Adipocyte (in vitro differentiated cells): ENCODE results near the gene SAAL1.

ENCODE experiments used
- DNase-seq: peaks from one replicate; pipeline ENCODE4 v3.0.0-alpha.2; 2015; ENCODE audit warnings: low read depth
- H3K27me3 ChIP-seq: replicated peaks from 2 replicates; pipeline ENCODE4 v1.7.0; 2013; ENCODE audit warnings: mild to moderate bottlenecking, low read length, moderate library complexity; ENCODE audit not compliant: control insufficient read depth, insufficient read depth
- H3K36me3 ChIP-seq: 2 replicates; pipeline ENCODE4 v1.7.0; 2013; ENCODE audit warnings: low read length, mild to moderate bottlenecking, moderate library complexity; ENCODE audit not compliant: control insufficient read depth, insufficient read depth, severe bottlenecking
- H3K4me1 ChIP-seq: 2 replicates; pipeline ENCODE4 v1.7.0; 2013; ENCODE audit warnings: mild to moderate bottlenecking, low read length, moderate library complexity; ENCODE audit not compliant: control insufficient read depth, insufficient read depth
- H3K4me3 ChIP-seq: 2 replicates; pipeline ENCODE4 v1.7.0; 2013; ENCODE audit warnings: mild to moderate bottlenecking, low read length, moderate library complexity
- H3K9ac ChIP-seq: 2 replicates; pipeline ENCODE4 v1.7.0; 2013; ENCODE audit warnings: mild to moderate bottlenecking, low read length, moderate library complexity
- H3K9me3 ChIP-seq: 2 replicates; pipeline ENCODE4 v1.7.0; 2013; ENCODE audit warnings: mild to moderate bottlenecking, low read length, moderate library complexity; ENCODE audit not compliant: control insufficient read depth

Gene SAAL1

GRCh38 chr11:18080451-18080850 is 25.4 kb downstream of the SAAL1 start:
- DNase-seq, result no peak
- Histone ChIP-seq H3K9ac (no peak overlapping the region), H3K9me3 (no peaks in the 10 kb centered on the region), H3K27me3 (no peaks in the 10 kb centered on the region), H3K4me1 (peaks cover under 1% of the 10 kb centered on the region), H3K36me3 (peaks cover 23% of the 10 kb centered on the region), H3K4me3 (no peak overlapping the region)

- Histone ChIP-seq H3K36me3 (peaks cover 20% of the 10 kb centered on the region), H3K4me1 (peaks cover 10% of the 10 kb centered on the region), H3K9ac (no peak overlapping the region), H3K9me3 (no peaks in the 10 kb centered on the region), H3K4me3 (no peak overlapping the region), H3K27me3 (no peaks in the 10 kb centered on the region)
- DNase-seq, result no peak
Observed at GRCh38 chr11:18078909-18079308, 27.0 kb downstream of the SAAL1 start.

GRCh38 chr11:18075444-18075843 is 30.4 kb downstream of the SAAL1 start:
- no peaks in the 10 kb centered on the region for H3K9me3 ChIP-seq
- H3K27me3 ChIP-seq, result no peaks in the 10 kb centered on the region
- H3K4me1 ChIP-seq, result peaks cover 10% of the 10 kb centered on the region
- H3K9ac ChIP-seq, result no peak overlapping the region
- no peak overlapping the region for H3K4me3 ChIP-seq
- peaks cover 11% of the 10 kb centered on the region for H3K36me3 ChIP-seq
- DNase-seq, result no peak

GRCh38 chr11:18071098-18071705 is 34.7 kb downstream of the SAAL1 start:
- Histone ChIP-seq H3K4me3 (no peak overlapping the region), H3K4me1 (peaks cover 10% of the 10 kb centered on the region), H3K9ac (no peak overlapping the region), H3K9me3 (no peaks in the 10 kb centered on the region), H3K27me3 (no peaks in the 10 kb centered on the region), H3K36me3 (no peaks in the 10 kb centered on the region)
- no peak for DNase-seq

GRCh38 chr11:18067372-18067771 is 38.5 kb downstream of the SAAL1 start:
- Histone ChIP-seq H3K27me3 (no peaks in the 10 kb centered on the region), H3K36me3 (no peaks in the 10 kb centered on the region), H3K4me3 (no peak overlapping the region), H3K9ac (no peak overlapping the region), H3K4me1 (no peaks in the 10 kb centered on the region), H3K9me3 (no peaks in the 10 kb centered on the region)
- no peak for DNase-seq

- H3K4me1 ChIP-seq, result no peaks in the 10 kb centered on the region
- H3K9me3 ChIP-seq, result no peaks in the 10 kb centered on the region
- H3K36me3 ChIP-seq, result no peaks in the 10 kb centered on the region
- no peaks in the 10 kb centered on the region for H3K27me3 ChIP-seq
- no peak for DNase-seq
- H3K4me3 ChIP-seq, result no peak overlapping the region
- H3K9ac ChIP-seq, result no peak overlapping the region
Observed at GRCh38 chr11:18066626-18067025, 39.3 kb downstream of the SAAL1 start.

- DNase-seq, result no peak
- H3K27me3 ChIP-seq, result no peaks in the 10 kb centered on the region
- H3K9me3 ChIP-seq, result no peaks in the 10 kb centered on the region
- H3K36me3 ChIP-seq, result no peaks in the 10 kb centered on the region
- H3K4me3 ChIP-seq, result no peak overlapping the region
- H3K4me1 ChIP-seq, result no peaks in the 10 kb centered on the region
- H3K9ac ChIP-seq, result no peak overlapping the region
Observed at GRCh38 chr11:18065572-18065971, 40.3 kb downstream of the SAAL1 start.

GRCh38 chr11:18064450-18065054 is 41.3 kb downstream of the SAAL1 start:
- no peak for DNase-seq
- Histone ChIP-seq H3K9me3 (no peaks in the 10 kb centered on the region), H3K27me3 (no peaks in the 10 kb centered on the region), H3K9ac (no peak overlapping the region), H3K4me1 (no peaks in the 10 kb centered on the region), H3K4me3 (no peak overlapping the region), H3K36me3 (no peaks in the 10 kb centered on the region)

GRCh38 chr11:18063862-18064434 is 41.9 kb downstream of the SAAL1 start:
- H3K4me3 ChIP-seq, result no peak overlapping the region
- DNase-seq, result no peak
- H3K9ac ChIP-seq, result no peak overlapping the region
- H3K36me3 ChIP-seq, result no peaks in the 10 kb centered on the region
- no peaks in the 10 kb centered on the region for H3K27me3 ChIP-seq
- H3K4me1 ChIP-seq, result no peaks in the 10 kb centered on the region
- no peaks in the 10 kb centered on the region for H3K9me3 ChIP-seq

GRCh38 chr11:18063125-18063524 is 42.8 kb downstream of the SAAL1 start:
- no peaks in the 10 kb centered on the region for H3K36me3 ChIP-seq

GRCh38 chr11:18061351-18061750 is 44.5 kb downstream of the SAAL1 start:
- DNase-seq, result no peak
- no peaks in the 10 kb centered on the region for H3K36me3 ChIP-seq
- H3K4me1 ChIP-seq, result no peaks in the 10 kb centered on the region
- no peak overlapping the region for H3K9ac ChIP-seq
- H3K4me3 ChIP-seq, result no peak overlapping the region
- H3K9me3 ChIP-seq, result no peaks in the 10 kb centered on the region
- H3K27me3 ChIP-seq, result no peaks in the 10 kb centered on the region

More at GRCh38 chr11:18063125-18063524, 42.8 kb downstream of the SAAL1 start:
- no peak for DNase-seq
- no peaks in the 10 kb centered on the region for H3K4me1 ChIP-seq
- no peak overlapping the region for H3K9ac ChIP-seq
- H3K4me3 ChIP-seq, result no peak overlapping the region
- no peaks in the 10 kb centered on the region for H3K27me3 ChIP-seq
- no peaks in the 10 kb centered on the region for H3K9me3 ChIP-seq
